WTC11 (cell line): ENCODE results near the gene MZT2B.
"Not testable (repeated sequence)": the region's sequence is repeated elsewhere in the genome, so short reads cannot be mapped to it uniquely, and the experiment has no call there.

Experiments
- ESRRA ChIP-seq: sonication (generic); formaldehyde crosslinking; IDR thresholded peaks from 2 replicates; pipeline ENCODE4 v1.8.1; 2022; ENCODE audit warnings: mild to moderate bottlenecking, missing genetic modification reagents, borderline replicate concordance
- NFE2L1 ChIP-seq: sonication (generic); formaldehyde crosslinking; IDR thresholded peaks from 2 replicates; pipeline ENCODE4 v1.8.1; 2023; ENCODE audit warnings: missing genetic modification reagents
- RELA ChIP-seq: sonication (generic); formaldehyde crosslinking; IDR thresholded peaks from 2 replicates; pipeline ENCODE4 v1.8.1; 2022; ENCODE audit warnings: missing genetic modification reagents, mild to moderate bottlenecking, borderline replicate concordance
- ZNF121 ChIP-seq: sonication (generic); formaldehyde crosslinking; IDR thresholded peaks from 2 replicates; pipeline ENCODE4 v1.8.0; 2023; ENCODE audit warnings: missing genetic modification reagents
- TF ChIP-seq, protein P1 (sequence below): fragments of 200-600 bp; IDR thresholded peaks from 2 replicates; pipeline ENCODE4 v1.8.0; 2022; ENCODE audit warnings: antibody characterized with exemption
- TF ChIP-seq, protein P2 (sequence below): sonication (generic); formaldehyde crosslinking; conservative IDR thresholded peaks from 2 replicates; pipeline ENCODE4 v1.8.1; 2023; ENCODE audit warnings: mild to moderate bottlenecking, low read depth, missing genetic modification reagents, moderate library complexity

DNA sequence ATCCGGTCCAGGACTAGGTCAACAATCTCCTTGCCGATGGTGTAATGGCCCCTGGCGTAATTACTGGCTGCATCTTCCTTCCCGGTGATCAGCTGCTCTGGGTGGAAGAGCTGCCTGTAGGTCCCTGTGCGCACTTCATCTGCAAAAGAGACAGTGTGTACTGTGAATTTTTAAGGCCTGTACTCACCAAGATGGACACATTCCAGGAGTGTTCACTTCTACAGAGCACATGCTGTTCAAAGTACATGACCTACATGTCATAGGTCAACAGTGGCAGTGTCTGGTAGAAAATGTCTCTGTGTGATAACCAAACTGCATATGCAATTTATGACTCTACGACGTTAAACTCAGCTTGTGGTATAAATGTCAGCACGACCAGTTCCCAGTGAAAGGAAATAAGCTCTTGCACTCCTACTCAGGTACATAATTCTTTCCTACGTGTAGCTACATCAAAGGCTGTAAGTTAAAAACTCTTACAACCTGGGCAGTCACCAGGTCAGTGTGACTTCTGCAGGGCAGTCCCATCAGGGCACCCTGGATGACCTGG is 13.1 kb downstream of the MZT2B start:
- TF ChIP-seq, protein P1, sequence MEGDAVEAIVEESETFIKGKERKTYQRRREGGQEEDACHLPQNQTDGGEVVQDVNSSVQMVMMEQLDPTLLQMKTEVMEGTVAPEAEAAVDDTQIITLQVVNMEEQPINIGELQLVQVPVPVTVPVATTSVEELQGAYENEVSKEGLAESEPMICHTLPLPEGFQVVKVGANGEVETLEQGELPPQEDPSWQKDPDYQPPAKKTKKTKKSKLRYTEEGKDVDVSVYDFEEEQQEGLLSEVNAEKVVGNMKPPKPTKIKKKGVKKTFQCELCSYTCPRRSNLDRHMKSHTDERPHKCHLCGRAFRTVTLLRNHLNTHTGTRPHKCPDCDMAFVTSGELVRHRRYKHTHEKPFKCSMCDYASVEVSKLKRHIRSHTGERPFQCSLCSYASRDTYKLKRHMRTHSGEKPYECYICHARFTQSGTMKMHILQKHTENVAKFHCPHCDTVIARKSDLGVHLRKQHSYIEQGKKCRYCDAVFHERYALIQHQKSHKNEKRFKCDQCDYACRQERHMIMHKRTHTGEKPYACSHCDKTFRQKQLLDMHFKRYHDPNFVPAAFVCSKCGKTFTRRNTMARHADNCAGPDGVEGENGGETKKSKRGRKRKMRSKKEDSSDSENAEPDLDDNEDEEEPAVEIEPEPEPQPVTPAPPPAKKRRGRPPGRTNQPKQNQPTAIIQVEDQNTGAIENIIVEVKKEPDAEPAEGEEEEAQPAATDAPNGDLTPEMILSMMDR: not testable (repeated sequence)
- TF ChIP-seq, protein P2, sequence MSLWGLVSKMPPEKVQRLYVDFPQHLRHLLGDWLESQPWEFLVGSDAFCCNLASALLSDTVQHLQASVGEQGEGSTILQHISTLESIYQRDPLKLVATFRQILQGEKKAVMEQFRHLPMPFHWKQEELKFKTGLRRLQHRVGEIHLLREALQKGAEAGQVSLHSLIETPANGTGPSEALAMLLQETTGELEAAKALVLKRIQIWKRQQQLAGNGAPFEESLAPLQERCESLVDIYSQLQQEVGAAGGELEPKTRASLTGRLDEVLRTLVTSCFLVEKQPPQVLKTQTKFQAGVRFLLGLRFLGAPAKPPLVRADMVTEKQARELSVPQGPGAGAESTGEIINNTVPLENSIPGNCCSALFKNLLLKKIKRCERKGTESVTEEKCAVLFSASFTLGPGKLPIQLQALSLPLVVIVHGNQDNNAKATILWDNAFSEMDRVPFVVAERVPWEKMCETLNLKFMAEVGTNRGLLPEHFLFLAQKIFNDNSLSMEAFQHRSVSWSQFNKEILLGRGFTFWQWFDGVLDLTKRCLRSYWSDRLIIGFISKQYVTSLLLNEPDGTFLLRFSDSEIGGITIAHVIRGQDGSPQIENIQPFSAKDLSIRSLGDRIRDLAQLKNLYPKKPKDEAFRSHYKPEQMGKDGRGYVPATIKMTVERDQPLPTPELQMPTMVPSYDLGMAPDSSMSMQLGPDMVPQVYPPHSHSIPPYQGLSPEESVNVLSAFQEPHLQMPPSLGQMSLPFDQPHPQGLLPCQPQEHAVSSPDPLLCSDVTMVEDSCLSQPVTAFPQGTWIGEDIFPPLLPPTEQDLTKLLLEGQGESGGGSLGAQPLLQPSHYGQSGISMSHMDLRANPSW (CRISPR knock-in tag): not testable (repeated sequence)
- not testable (repeated sequence) for TF ChIP-seq RELA (CRISPR knock-in tag); ZNF121 (CRISPR knock-in tag); NFE2L1; ESRRA (CRISPR knock-in tag)
